ENCODE results near the gene PTK6. TPM values are rescaled to one million over a fixed set of nuclear protein-coding genes. Genes with fewer than 3 reads are reported as not detected.

Gene PTK6
- total and polyA plus RNA-seq, 2 donors (not counting 1 experiment from before 2014, with no cell fraction given) = 0.86 to 2.3 TPM

GRCh38 chr20:63495167-63495720 is 41.9 kb downstream of the PTK6 start:
- Histone ChIP-seq H3K9me3 (ENCODE audit: control extremely low read depth in 1 of 3, control insufficient read depth in 2 of 3, insufficient read depth in 1 of 3, low read length in 2 of 3) (peaks cover 0 to 10% (median 0%) of the 10 kb centered on the region in 3 donors), H3K4me2 (replicated peaks; ENCODE audit: low read depth, low read length, poor library complexity, severe bottlenecking) (no peak overlapping the region), H3K27ac (ENCODE audit: low read length in 2 of 2) (no peak overlapping the region), H3K79me2 (ENCODE audit: control insufficient read depth, insufficient read depth, low read length) (no peaks in the 10 kb centered on the region), H3K4me1 (ENCODE audit: control insufficient read depth in 2 of 2, insufficient read depth in 2 of 2, low read length in 2 of 2) (peaks cover 19 to 26% of the 10 kb centered on the region in 2 donors), H3K36me3 (replicated peaks in 1 of 2; ENCODE audit: control extremely low read depth in 1 of 2, control insufficient read depth in 1 of 2, extremely low read depth in 1 of 2, insufficient read depth in 2 of 2, low read length in 1 of 2) (no peaks in the 10 kb centered on the region), H4K20me1 (ENCODE audit: control insufficient read depth, insufficient read depth, low read length, poor library complexity, severe bottlenecking) (no peaks in the 10 kb centered on the region), H3K27me3 (replicated peaks in 1 of 4; ENCODE audit: control extremely low read depth in 1 of 4, control insufficient read depth in 3 of 4, insufficient read depth in 4 of 4, low read length in 3 of 4) (peaks cover 0 to 40% (median 16%) of the 10 kb centered on the region in 4 experiments), H3K9ac (ENCODE audit: low read length) (no peak overlapping the region), H2AFZ (ENCODE audit: insufficient read depth, low read depth, low read length, poor library complexity, severe bottlenecking) (no peak overlapping the region), H3K4me3 (ENCODE audit: control extremely low read depth in 1 of 5, extremely low read depth in 1 of 5, insufficient read depth in 1 of 5, low read depth in 2 of 5, low read length in 4 of 5) (no peak overlapping the region)
- Mint-ChIP-seq H3K4me3 (no peak overlapping the region), H3K27ac (no peak overlapping the region), H3K9me3 (ENCODE audit: insufficient read depth) (peaks cover 2% of the 10 kb centered on the region), H3K4me1 (peaks cover 7% of the 10 kb centered on the region), H3K27me3 (peaks cover 11% of the 10 kb centered on the region)
- DNase-seq (no peak), ATAC-seq (ENCODE audit: low read depth) (no peak)
- ChIA-PET POLR2A (interaction anchor here (0.6 kb wide), 1 partner anchor 650 kb away, joined by 3 read pairs; no protein-coding TSS in a partner anchor), CTCF (interaction anchor here (1.3 to 3.3 kb wide), 4 partner anchors 9 to 478 kb away, joined by 3 to 26 read pairs (median 20); partner anchors contain the start of genes PTK6 and TPD52L2)
- 84% methylated on average over 6 of the region's 8 CpGs for WGBS (ENCODE audit: insufficient coverage)
- TF ChIP-seq CTCF (IDR thresholded peaks at IDR 0.05) (no peak), EZH2 (IDR thresholded peaks at IDR 0.05; ENCODE audit: borderline replicate concordance, insufficient read depth, low read depth, low read length, poor library complexity, severe bottlenecking) (no peak)
- intact Hi-C loops (cut with micrococcal nuclease) = no loop called here

- peaks cover 16 to 23% of the 10 kb centered on the region in 2 donors for H3K4me1 ChIP-seq (ENCODE audit: control insufficient read depth in 2 of 2, insufficient read depth in 2 of 2, low read length in 2 of 2)
- ATAC-seq (ENCODE audit: low read depth) (no peak), DNase-seq (no peak)
- Mint-ChIP-seq H3K4me1 (peaks cover 7% of the 10 kb centered on the region), H3K27me3 (peaks cover 11% of the 10 kb centered on the region), H3K4me3 (no peak overlapping the region), H3K9me3 (ENCODE audit: insufficient read depth) (peaks cover 2% of the 10 kb centered on the region), H3K27ac (no peak overlapping the region)
- ChIA-PET CTCF (interaction anchor here (1.0 to 1.6 kb wide), 2 partner anchors 370 to 479 kb away, joined by 4 to 5 read pairs; no protein-coding TSS in a partner anchor), POLR2A (no interaction called here)
- H3K9ac ChIP-seq (ENCODE audit: low read length) = no peak overlapping the region
- H3K4me3 ChIP-seq (ENCODE audit: control extremely low read depth in 1 of 5, extremely low read depth in 1 of 5, insufficient read depth in 1 of 5, low read depth in 2 of 5, low read length in 4 of 5) = no peak overlapping the region
- no peak overlapping the region for H3K27ac ChIP-seq (ENCODE audit: low read length in 2 of 2)
- H4K20me1 ChIP-seq (ENCODE audit: control insufficient read depth, insufficient read depth, low read length, poor library complexity, severe bottlenecking) = no peaks in the 10 kb centered on the region
- intact Hi-C loops (cut with micrococcal nuclease) = no loop called here
- WGBS (ENCODE audit: insufficient coverage) = 90% methylated on average over 51 of the region's 51 CpGs
- no peak overlapping the region for H3K4me2 ChIP-seq (replicated peaks; ENCODE audit: low read depth, low read length, poor library complexity, severe bottlenecking)
- H3K27me3 ChIP-seq (replicated peaks in 1 of 4; ENCODE audit: control extremely low read depth in 1 of 4, control insufficient read depth in 3 of 4, insufficient read depth in 4 of 4, low read length in 3 of 4) = peaks cover 0 to 39% (median 15%) of the 10 kb centered on the region in 4 experiments
- no peaks in the 10 kb centered on the region for H3K79me2 ChIP-seq (ENCODE audit: control insufficient read depth, insufficient read depth, low read length)
- no peak overlapping the region for H2AFZ ChIP-seq (ENCODE audit: insufficient read depth, low read depth, low read length, poor library complexity, severe bottlenecking)
- TF ChIP-seq CTCF (IDR thresholded peaks at IDR 0.05) (no peak), EZH2 (IDR thresholded peaks at IDR 0.05; ENCODE audit: borderline replicate concordance, insufficient read depth, low read depth, low read length, poor library complexity, severe bottlenecking) (no peak)
- peaks cover 0 to 9% (median 0%) of the 10 kb centered on the region in 3 donors for H3K9me3 ChIP-seq (ENCODE audit: control extremely low read depth in 1 of 3, control insufficient read depth in 2 of 3, insufficient read depth in 1 of 3, low read length in 2 of 3)
- H3K36me3 ChIP-seq (replicated peaks in 1 of 2; ENCODE audit: control extremely low read depth in 1 of 2, control insufficient read depth in 1 of 2, extremely low read depth in 1 of 2, insufficient read depth in 2 of 2, low read length in 1 of 2) = no peaks in the 10 kb centered on the region
Observed at GRCh38 chr20:63494420-63495166, 42.6 kb downstream of the PTK6 start.
